ENCODE results near the gene FOXD2.
A peak's percentile ranks its signal among the peaks of the same experiment; 100 is the strongest.

Gene FOXD2

GRCh38 chr1:47432071-47433036 lies 5.5 kb upstream of the FOXD2 start (continued):
- TF ChIP-seq ZNF654 (tag by site-specific recombination; IDR thresholded peaks at IDR 0.05; ENCODE audit: low read depth): peak; percentile 64
- TF ChIP-seq ZNF266 (tag by site-specific recombination; IDR thresholded peaks at IDR 0.05; ENCODE audit: low read depth): no peak
- TF ChIP-seq ZSCAN5A (tag by site-specific recombination; IDR thresholded peaks at IDR 0.05): no peak
- no peak for TF ChIP-seq ZNF148 (tag by site-specific recombination; IDR thresholded peaks at IDR 0.05; ENCODE audit: borderline replicate concordance)
- no peak for TF ChIP-seq PATZ1 (tag by site-specific recombination; IDR thresholded peaks at IDR 0.05)
- 0 out of 2 replicates have a peak, but pooled peaks have one; percentile 15 for TF ChIP-seq IKZF3 (tag by site-specific recombination; IDR thresholded peaks at IDR 0.05)
- TF ChIP-seq ZNF302 (tag by site-specific recombination; IDR thresholded peaks at IDR 0.05; ENCODE audit: low read depth): no peak
- TF ChIP-seq ZNF580 (tag by site-specific recombination; IDR thresholded peaks at IDR 0.05): 0 out of 2 replicates have a peak, but pooled peaks have one; percentile 16
- TF ChIP-seq PRDM2 (tag by site-specific recombination; IDR thresholded peaks at IDR 0.05; ENCODE audit: borderline replicate concordance): no peak
- no peak for TF ChIP-seq GFI1B (tag by site-specific recombination; IDR thresholded peaks at IDR 0.05)
- no peak for TF ChIP-seq ZNF837 (tag by site-specific recombination; IDR thresholded peaks at IDR 0.05)
- TF ChIP-seq ZNF701 (tag by site-specific recombination; IDR thresholded peaks at IDR 0.05): no peak
- peak; percentile 58 for TF ChIP-seq ZBTB8A (tag by site-specific recombination; IDR thresholded peaks at IDR 0.05)
- TF ChIP-seq HOXC10 (CRISPR knock-in tag; IDR thresholded peaks at IDR 0.05): no peak
- peak; percentile 55; the same call in 1 of the 2 replicates for TF ChIP-seq ZNF600 (tag by site-specific recombination; IDR thresholded peaks at IDR 0.05)
- TF ChIP-seq ZNF677 (tag by site-specific recombination; IDR thresholded peaks at IDR 0.05): no peak
- TF ChIP-seq ZNF518A (tag by site-specific recombination; conservative IDR thresholded peaks at IDR 0.05; ENCODE audit: low read depth): no peak
- no peak for TF ChIP-seq BCL6B (tag by site-specific recombination; IDR thresholded peaks at IDR 0.05)
